ENCODE results near the gene TPK1.

The TPK1 gene

GRCh38 chr7:144628176-144628575 is 207.7 kb downstream of the TPK1 start:
- no peak for TF ChIP-seq CTCF (IDR thresholded peaks at IDR 0.05; ENCODE audit: insufficient read depth, missing control alignments)
- no peak for FAIRE-seq

DNA sequence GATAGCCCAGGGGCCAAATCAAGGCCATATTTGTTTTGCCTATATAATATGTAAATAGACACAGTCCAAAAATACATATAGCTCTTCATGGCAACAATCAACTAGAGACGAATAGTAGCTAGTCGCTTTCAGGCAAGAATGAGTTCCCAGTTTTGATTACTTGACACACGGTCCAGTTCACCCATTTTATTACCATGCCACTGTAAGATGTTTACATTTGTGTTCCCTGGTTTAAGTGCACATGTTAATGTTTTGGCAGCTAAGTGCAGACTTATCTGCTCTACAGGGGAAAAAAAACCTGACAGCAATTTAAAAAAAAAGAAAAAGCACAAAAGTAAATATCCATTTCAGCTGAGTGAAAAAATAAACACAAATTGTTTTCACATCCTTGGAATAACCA is 213.1 kb downstream of the TPK1 start:
- no peak for TF ChIP-seq CTCF (IDR thresholded peaks at IDR 0.05; ENCODE audit: insufficient read depth, missing control alignments)
- FAIRE-seq: no peak
- DNase-seq (ENCODE audit: insufficient read length, low spot score): no peak

More at GRCh38 chr7:144628176-144628575, 207.7 kb downstream of the TPK1 start:
- no peak for DNase-seq (ENCODE audit: insufficient read length, low spot score)

- no peak for TF ChIP-seq CTCF (IDR thresholded peaks at IDR 0.05; ENCODE audit: insufficient read depth, missing control alignments)
- FAIRE-seq: peak; percentile 48
- DNase-seq (ENCODE audit: insufficient read length, low spot score): no peak
Measured at GRCh38 chr7:144606261-144606660, 229.6 kb downstream of the TPK1 start.

DNA sequence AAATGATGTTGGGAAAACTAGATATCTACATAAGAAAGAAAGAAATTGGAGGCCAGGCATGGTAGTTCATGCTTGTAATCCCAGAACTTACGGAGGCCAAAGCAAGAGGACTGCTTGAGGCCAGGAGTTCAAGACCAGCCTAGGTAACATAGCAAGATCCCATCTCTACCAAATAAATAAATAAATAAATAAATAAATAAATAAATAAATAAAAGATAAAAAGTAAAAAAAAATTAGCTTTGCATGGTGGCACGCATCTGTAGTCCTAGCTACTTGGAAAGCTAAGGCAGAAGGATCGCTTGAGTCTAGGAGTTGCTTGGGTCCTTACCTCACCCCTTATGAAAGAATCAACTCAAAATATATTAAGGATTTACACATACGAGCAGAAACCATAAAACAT is 238.9 kb downstream of the TPK1 start:
- no peak for DNase-seq (ENCODE audit: insufficient read length, low spot score)
- no peak for FAIRE-seq
- TF ChIP-seq CTCF (IDR thresholded peaks at IDR 0.05; ENCODE audit: insufficient read depth, missing control alignments): no peak

GRCh38 chr7:144594580-144594979 is 241.3 kb downstream of the TPK1 start:
- TF ChIP-seq CTCF (IDR thresholded peaks at IDR 0.05; ENCODE audit: insufficient read depth, missing control alignments): no peak
- no peak for FAIRE-seq
- no peak for DNase-seq (ENCODE audit: insufficient read length, low spot score)

GRCh38 chr7:144588559-144589051 is 247.2 kb downstream of the TPK1 start:
- DNase-seq (ENCODE audit: insufficient read length, low spot score) (no peak), FAIRE-seq (no peak)
- TF ChIP-seq CTCF (IDR thresholded peaks at IDR 0.05; ENCODE audit: insufficient read depth, missing control alignments): no peak

GRCh38 chr7:144587701-144588100 is 248.2 kb downstream of the TPK1 start:
- FAIRE-seq (no peak), DNase-seq (ENCODE audit: insufficient read length, low spot score) (no peak)
- TF ChIP-seq CTCF (IDR thresholded peaks at IDR 0.05; ENCODE audit: insufficient read depth, missing control alignments): no peak

Measured in D721Med (cell line).